NCI-H1930 (cell line): ENCODE measurements around the gene CACNA2D3.
A peak's percentile ranks its signal among the peaks of the same experiment; 100 is the strongest.

Experiments
- DNase-seq, 2 experiments: peaks; one replicate each; lab custom pipeline; 2025; lab: John Stamatoyannopoulos, UW

CACNA2D3 gene

DNA sequence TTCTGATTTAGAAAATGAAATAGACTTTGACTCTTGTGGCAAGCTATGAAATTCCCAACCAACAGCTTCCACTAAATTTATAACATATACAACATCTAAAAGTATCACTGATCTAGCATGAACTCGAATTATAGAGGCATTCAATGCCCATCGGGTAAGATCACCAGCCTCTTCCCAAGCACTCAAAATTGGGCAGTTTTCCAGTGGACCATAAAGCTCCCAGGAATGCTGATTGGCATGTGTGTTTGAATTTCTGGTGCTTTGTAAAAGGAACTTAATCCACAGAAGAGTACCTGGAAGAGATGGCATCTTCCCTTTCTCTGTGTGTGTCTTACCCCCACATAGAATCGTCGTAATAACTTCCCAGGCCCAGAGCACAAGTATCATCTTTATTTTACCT, 795.5 kb downstream of the CACNA2D3 start:
- DNase-seq = no peak

DNA sequence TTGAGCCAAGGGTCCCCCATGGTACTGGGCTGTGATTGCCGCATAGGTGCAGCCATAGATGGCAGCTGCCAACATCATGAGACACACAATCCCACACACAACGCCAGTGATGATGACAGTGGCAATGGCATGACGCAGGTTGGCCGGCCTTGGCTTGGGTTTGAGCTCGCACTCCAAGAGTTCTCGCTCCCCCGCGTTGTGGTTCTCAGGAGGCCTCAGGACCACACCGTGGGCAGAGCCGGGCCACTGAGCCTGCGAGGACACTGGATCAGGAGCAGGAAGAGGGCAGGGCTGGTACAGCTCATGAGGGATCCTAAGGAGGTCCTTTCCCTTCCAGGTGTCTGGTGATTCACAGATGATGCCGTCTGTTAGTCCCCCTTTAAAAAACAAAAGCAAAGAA, 796.2 kb downstream of the CACNA2D3 start:
- DNase-seq = no peak

DNA sequence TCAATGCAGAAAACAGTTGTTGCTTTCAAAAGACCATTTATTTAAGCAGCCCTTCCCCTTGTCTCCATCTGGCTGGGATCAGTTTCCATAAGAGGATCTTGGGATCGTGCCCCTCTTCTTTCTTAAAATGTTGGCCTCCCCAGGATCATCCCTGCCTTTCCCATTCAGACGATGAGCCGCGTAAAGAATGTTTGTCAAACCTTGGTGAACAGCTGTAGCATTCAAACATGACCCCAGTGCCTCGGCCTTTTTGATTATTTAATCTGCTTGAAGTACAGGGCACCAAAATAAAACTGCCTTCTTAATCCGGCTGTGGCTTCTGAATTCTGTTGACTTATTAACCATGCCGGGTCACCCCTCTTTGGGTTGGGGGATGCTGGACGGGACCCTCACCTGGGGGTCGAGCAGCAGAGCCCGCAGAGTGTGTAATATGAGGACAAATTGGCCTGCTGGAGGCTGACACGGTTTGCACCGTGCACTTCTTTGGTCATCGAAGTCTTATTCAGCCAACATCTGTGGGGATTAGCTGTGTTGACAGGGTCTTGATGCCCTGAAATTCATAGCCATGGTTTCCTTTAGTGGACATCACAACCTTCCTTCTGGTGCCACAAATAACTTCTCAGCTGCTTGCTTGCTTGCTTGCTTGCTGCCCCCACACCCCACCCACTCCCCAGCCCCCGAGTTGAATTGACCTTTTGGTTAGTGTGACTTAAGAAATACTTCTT, 805.9 kb downstream of the CACNA2D3 start, which contains the start of gene LRTM1:
LRTM1 (minus strand) TSS at position 14 of the 725 bp plus-strand sequence. CDS start 148 bp downstream, outside the sequence.
- no peak for DNase-seq

DNA sequence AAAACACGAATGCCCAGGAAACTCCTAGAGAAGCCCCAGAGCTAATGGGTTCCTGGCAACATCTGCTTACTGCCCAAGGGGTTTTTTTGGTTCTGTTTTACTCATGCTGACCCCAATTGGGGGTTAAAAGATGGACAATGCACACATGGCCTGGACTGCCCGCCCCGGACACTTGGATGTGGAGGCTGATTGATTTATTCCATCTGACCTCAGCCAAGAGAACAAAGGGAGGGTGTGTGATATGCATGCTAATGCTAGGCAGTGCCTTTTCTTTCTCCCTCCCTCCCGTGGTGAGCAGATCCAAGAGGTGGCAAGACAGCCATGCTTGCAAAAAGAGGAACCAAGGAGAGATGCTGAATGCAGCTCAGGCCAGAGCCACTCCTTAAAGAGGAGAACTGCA, 808.8 kb downstream of the CACNA2D3 start:
- no peak for DNase-seq

DNA sequence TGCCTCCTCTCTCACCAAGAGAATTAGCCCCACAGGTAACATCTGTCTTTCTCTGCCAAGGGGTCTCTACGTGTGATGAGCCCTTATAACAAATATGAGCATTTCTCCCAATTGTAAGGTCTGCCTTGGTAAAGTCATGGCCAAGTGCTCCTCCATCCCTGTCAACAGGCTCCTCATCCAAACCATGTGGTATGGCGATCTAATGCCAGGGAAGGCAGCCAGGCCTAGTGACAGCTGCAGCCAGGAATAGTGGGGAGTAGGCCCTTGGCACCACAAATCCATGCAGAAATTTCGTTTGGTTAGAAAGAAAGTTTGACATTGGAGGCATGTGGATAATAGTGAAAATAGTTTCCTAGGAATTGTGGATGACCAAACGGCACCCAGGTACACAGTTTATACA, 810.3 kb downstream of the CACNA2D3 start:
- DNase-seq = no peak

DNA sequence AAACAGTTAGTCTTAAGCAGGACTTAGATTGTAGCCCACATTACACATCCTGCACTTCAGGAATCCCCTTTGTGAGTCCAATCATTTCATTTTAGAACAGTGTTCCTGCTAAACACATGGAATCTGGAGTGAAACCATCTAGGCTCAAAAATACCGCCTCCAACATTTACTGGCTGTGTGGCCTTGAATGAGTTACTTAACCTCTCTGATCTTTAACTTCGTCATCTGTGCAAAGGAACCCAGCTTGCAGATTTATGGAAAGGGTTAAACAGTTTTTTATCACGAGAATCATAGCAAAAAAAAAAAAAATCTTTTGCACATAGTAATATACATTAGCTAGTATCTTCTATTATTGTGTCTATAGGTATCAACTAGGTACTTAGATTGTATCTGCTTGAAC, 813.5 kb downstream of the CACNA2D3 start:
- no peak for DNase-seq

DNA sequence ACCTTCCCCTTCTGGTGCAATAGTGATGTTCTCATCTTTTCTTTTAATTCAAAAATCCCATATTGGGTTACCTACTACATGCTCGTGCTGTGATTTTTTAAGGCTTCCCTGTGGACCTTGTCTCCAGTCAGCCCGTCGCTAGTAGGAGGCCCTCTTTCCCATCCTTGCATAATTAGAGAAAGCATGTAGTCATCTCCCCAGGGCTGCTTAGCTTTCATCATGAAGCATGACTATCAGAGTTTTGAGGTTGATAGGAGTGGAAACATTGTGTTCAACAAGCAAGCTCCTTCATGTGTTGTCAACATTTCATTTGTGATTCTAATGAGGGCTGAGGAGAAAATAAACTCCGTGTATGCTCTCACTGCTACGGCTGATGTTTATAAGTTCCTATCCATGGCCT, 814.2 kb downstream of the CACNA2D3 start:
- no peak for DNase-seq

DNA sequence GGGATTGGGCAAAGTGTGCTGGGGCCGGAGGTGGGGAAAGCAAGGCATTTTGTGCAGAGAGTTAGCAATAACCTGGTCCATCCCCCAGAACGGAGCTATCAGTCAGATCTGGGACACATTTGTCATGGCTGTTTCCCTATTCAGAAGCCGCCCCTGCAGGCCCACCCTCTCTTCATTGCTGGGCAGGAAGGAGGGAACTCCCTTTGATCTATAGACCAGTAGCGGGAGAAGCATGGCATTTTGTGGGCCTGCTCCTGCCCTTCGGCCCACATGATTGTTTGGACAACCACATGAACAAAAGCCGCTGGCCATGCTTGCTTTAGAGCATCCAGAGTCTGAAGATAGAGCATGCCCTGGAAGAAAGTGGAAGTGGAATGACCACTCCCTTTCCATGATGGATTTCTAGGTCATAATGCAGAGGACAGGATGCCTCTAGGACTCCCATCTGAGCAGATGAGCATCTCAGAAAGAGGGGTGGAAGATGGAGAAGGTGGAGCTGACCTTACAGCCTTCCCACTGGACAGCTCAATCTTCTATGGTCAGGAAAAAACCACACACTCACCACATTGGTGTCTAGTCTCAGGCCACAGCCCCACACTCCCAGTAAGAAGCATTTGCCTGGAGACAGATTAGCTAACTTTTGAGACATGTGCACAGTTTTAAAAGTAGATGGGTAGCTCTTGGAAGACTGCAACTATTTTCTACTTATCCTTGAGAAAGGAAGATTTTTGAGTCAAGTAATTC, 817.4 kb downstream of the CACNA2D3 start:
- no peak for DNase-seq

DNA sequence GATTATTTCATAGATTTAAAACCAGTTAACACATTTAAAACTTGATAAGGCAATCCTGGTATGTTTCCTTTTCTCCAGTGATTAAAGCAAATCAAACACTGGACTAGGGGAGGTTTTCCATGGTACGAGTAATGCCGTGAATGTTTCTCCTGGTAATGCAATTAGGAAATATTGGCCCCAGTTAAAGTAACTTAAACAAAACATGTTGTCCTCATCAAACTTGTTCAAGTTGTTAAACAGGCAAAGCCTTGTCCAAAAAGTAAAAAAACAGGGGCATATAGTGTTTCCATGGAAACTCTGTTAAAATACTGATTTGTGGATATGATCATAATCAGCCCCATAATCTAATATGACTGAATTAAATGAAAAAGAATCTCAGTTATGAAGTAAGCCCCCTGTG, 818.6 kb downstream of the CACNA2D3 start:
- no peak for DNase-seq

DNA sequence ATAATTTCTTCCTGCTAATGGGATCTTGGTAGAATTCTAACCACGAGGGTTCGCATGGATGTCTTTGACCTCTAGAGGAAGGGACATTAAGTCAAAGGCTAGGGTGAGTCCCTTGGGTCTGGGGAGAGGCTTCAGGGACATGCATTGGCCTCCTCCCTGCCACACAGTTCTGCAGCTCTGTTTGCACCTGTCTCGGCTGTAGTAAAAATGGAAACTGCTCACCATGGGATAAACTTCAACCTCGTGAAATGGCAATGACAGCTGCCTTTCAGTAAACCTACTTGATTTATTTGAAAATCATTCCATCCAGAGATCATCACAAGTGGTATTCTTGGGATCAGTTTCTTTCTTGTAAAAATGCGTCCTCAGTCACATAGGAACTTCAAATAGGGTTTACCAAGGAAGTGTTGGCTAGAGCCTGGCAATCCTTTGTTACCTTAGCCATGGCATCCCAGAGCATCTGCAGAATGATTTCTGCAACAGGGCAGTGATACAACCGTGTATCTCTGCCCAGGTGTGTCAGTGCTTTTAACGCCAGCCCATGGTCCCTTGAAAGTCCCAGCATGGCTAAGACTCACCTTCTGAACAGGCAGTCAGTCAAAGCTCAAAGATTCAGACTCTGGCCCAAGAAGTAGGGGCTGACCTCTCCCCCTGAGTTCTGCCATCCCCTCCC, 819.5 kb downstream of the CACNA2D3 start:
- no peak for DNase-seq

DNA sequence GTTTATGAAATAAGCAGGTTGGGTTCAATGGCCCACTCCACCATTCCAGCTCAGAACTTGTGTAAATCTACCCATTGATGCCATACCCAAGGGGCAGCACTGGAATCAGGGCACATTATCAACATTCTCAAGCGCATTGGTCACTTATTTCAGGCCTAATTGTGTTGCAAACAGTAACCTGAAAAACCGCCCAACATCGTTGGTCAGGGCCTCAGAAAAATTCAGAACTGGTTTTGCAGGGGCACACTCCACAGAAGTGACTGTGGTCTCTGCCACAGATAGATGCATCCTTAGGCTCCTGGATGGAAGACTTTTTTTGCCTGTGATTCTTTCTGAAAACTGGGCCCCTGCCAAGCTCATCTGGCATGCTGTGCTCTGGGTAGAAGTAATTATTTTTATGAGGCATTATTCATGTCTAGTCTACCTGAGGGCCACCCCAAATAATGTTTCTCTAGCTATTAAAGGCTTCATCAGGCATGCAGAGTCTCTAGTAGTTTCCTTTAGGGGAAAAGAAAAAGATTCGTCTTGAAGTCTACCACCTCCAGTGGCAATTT, 827.2 kb downstream of the CACNA2D3 start:
- DNase-seq = no peak

DNA sequence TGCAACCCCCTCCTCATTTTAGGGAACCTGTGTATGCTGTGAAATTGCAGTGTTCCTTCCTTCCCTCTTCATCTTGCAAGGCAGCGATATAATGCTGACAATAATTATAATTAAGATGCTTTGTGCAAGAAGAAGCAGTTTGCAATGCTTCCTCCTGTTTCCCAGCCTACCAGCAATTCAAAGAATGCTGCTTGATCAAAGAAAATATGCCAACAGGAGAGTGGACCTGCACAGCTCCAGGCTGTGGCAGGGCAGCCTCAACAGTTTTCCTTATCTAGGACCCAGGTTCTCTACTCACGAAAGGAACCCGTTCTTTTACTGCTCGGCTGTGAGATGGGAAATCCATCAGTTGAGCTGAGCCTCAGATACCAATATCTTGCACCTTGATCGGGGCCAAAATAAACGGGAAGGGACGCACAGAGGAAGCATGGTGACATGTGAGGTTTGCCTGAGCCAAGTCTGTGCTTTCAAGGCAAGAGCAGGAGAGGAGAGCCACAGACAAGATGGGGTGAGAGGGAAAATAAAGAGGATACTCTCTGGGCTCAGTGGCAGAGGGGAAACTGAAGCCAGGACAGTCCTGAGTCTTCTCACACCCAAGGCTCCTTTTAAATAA, 828.1 kb downstream of the CACNA2D3 start:
- no peak for DNase-seq

DNA sequence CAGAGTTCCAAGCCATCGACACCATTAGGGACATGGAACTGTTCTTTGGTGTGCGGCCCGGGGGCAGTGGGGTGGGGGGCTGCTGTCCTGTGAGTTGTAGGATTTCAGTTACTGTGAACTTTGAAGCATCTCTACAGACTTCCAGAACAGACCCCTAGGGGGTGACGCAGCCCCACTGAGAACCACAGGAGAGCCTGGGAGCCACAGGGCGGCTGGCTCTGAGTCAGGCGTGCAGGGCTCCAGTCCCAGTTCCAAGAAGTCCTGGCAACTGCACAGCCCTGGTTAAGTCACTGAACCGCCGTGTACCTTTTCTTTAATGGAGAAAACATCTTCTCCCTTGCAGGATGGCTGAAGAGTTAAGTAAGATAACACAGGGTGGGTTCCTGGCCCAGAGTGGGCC, 829.1 kb downstream of the CACNA2D3 start:
- DNase-seq = peak in 1 of 2 experiments; percentile 13

DNA sequence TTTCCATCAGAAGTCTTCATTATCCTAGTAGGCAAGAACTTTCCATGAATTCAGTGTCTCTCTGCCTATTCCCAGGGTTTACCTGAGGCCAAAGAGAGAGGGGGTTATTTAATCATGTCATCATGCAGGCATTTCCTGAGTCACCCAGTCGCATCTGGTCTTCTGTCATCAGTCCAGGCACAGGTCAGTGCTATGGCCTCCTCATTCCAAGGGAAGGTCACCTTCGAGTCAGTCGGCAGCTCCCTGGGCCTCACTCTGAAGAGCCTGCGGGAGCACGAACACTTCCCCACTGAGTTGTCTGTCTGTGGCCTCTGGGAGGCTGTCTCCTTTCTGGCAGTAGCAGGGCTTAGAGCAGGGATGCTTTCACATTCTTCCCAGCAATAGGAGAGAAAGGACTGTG, 831.7 kb downstream of the CACNA2D3 start:
- no peak for DNase-seq

DNA sequence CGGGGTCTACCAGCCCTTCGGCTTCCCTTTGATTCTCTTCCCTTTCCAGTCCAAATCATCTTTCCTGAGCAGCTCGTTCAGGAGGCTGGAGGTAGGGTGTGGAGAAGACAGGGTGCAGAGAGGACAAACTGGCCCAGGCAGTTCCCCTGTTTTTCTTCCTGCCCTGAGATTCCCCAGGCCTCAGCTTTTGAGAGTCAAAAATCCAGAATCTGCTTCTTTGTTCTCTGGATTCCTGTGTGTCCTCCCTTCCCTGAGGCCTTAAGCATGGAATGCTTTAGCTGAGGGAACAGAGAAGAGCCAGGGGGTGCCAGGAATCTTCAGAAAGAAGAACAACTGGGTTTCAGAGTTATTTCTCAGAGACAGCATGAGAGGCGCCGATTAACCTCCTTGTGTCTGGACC, 832.2 kb downstream of the CACNA2D3 start:
- no peak for DNase-seq

DNA sequence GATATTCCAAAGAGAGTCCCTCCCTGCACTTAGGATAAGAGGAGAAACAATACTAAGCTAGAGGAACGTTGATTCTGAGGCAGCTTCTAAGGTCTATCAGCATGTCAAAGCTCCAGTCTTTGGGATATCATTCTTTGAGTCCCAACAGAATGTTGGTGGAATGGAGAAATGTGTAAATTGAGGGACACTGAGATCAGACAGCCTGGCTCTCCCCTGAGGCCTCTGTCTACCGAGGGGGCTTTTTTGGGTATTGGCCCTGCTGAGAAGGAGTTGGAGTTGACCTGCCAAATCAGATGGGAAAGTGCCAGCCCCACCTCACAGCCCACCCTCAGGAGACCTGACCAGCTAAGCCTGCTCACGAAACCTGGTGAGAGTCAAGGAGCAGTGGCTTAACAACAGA, 833.1 kb downstream of the CACNA2D3 start:
- no peak for DNase-seq

DNA sequence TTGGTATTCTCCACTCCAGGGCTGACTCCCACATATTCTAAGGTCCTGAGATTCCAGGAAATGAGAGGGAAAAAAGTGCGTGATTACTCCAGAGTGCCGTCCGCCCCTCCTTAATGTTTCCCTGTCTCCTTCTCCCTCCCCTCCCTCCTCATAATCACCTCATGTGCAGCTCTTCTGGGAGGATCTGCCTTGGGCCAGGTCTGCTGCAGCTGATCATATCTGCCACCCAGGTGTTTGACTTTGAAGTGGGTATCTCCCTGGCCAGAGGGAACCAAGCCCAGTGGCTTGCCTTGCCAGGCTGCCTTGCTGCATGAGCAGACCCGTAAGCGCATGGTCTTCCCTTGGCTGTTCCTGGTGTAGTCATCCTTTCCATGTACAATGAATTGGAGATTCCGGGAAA, 833.6 kb downstream of the CACNA2D3 start:
- no peak for DNase-seq

DNA sequence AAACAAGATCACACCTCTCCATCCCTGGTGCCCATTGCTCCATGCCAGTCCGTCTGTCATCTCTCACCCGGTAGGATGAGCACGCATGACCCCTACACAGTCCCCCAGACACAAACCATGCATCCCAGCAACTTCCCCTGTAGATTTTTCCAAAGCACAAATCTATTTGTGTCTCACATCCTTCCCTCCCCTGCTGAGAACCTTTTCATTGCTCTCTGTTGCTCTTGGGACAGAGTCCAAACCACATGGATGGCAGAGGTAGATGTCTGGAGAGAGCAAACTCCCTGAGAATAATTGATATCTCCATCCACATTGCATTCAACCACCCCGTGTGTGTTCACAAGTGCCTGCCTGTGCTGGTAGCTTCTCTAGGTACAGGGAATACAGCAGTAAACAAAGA, 835.4 kb downstream of the CACNA2D3 start:
- no peak for DNase-seq

DNA sequence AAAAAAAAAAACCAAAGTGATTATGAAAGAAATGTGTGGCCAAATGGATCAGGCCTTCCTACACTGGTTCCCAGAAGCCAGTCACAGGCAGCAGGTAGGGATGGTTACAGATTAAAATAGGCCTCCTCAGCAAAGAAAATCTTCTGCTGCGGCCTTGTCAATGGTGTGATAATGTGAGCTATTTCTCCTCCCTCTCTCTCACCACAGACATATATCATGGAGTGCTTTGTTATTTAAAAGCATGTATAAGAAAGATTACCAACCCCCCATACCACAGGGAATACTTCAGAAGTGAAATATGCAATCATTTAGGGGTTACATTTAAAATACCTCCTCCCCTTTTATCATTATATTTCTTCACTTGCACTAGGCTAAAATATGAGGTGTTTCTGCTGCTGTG, 837.7 kb downstream of the CACNA2D3 start:
- no peak for DNase-seq

DNA sequence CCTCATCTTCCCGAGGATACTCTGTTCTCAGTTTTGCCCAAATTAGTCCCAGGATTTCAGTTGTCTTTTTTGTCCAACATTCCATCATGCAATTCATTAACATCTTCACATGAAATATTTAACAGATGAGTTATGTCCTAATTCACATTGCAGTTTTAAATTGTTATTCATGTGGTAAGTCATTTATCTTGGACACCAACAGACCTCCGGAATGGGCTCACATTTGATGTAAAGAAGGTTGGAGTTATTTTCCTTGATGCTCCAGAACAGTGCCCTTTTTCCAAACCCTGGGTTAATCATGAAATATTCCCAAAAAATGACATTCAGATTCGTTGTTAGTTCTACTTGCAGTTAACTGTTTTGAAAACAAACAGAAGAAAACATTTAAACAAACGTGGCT, 838.3 kb downstream of the CACNA2D3 start:
- no peak for DNase-seq

DNA sequence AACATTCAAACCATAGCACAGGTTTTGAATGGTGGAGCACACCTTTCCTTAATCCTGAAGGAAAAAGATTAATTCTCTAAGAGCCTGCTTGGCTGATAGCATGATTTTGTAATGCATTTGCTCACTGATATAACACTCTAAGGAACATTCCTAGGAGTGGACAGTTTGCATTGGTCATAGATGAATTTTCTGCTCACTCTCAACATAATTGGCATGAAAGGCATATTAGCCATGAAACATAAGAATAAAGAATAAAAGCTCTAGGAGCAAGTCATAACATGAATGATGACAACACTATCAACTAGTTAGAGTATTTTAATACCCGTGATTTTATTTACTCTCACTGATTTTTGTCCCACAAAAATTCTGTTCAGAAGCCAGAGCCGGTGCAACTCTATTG, 839.8 kb downstream of the CACNA2D3 start:
- DNase-seq = no peak

DNA sequence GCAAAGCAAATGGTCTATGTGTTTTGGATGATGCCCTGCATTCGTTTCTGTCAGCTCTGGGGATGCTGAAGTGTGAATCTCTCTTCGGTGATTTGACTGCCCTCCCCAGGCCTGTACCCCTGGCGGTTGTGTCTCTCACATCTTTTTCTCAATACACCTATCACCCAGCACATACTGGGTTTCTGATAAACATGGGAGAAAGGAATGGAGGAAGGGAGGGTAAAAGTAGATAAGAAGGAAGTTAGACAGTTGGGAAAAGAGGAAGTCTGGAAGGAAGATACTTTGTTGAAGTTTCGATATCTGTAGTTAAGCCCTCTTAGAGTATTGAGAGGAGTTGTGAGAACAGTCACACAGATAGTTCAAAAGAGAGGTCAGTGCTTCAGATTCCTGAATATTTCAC, 841.3 kb downstream of the CACNA2D3 start:
- no peak for DNase-seq
